HCT116 (cell line): ENCODE results near the gene ATP6V0D1. TPM values are rescaled to one million over a fixed set of nuclear protein-coding genes. Genes with fewer than 3 reads are reported as not detected.

ENCODE experiments used
- ATAC-seq: fragments of 200-7000 bp; cut with Tn5 transposase; 2 replicates; pipeline ENCODE4 v1.9.1; 2020; ENCODE audit warnings: mild to moderate bottlenecking, moderate library complexity
- BruUV-seq: library from RNA; stranded (reverse); fragments of 400-500 nt; replicated peaks from 2 replicates; lab custom pipeline; 2021; lab: Mats Ljungman, UMichigan
- CTCF ChIA-PET: fragments of 300-600 bp; sonication (Branson Sonifier 250); formaldehyde crosslinking; loops from one replicate; lab custom pipeline; 2021; ENCODE audit warnings: antibody characterized with exemption; lab: Charles Lee
- POLR2A ChIA-PET: fragments of 300-600, 350-600 bp; sonication (Branson Sonifier 250); formaldehyde crosslinking; loops from one replicate; lab custom pipeline; 2021; ENCODE audit warnings: antibody characterized with exemption; lab: Charles Lee
- RAD21 ChIA-PET, 2 experiments: fragments of 300-600 bp; sonication (Branson Sonifier 250); formaldehyde crosslinking; loops; one replicate each; lab custom pipeline; 2023; ENCODE audit warnings: low total read pairs in 2 of 2; ENCODE audit not compliant: uncharacterized antibody in 2 of 2, unreplicated experiment in 2 of 2, low non-redundant PET in 1 of 2; lab: Charles Lee
- DNase-seq: peaks from one replicate; pipeline ENCODE4 v3.0.0-alpha.2; 2010; ENCODE audit warnings: low read depth, low spot score
- H2AFZ ChIP-seq: fragments of 200-600 bp; shearing (Covaris generic), sonication (generic); 2 replicates; pipeline ENCODE4 v1.6.1; 2017; ENCODE audit warnings: low read depth, mixed run types, mixed read lengths, antibody characterized with exemption, low read length; ENCODE audit not compliant: poor library complexity, severe bottlenecking
- H3K27ac ChIP-seq: 2 replicates; pipeline ENCODE4 v1.5.1; 2012; ENCODE audit warnings: low read depth, low read length
- H3K27me3 ChIP-seq: fragments of 200-600 bp; sonication (generic); 2 replicates; pipeline ENCODE4 v1.6.1; 2016; ENCODE audit warnings: mixed run types, low read length, mixed read lengths; ENCODE audit not compliant: insufficient read depth
- H3K36me3 ChIP-seq, 2 experiments: fragments of 200-500 bp in 1 of 2; fragments of 200-600 bp in 1 of 2; sonication (Bioruptor generic) in 1 of 2; sonication (generic) in 1 of 2; 2 replicates each; pipeline versions ENCODE4 v1.5.1 to v1.6.1; 2014 to 2016; ENCODE audit warnings: low read length in 2 of 2, inconsistent platforms in 1 of 2, mixed read lengths in 1 of 2, mixed run types in 1 of 2; ENCODE audit not compliant: insufficient read depth in 2 of 2, control insufficient read depth in 1 of 2
- H3K4me1 ChIP-seq, 2 experiments: fragments of 200-600 bp in 1 of 2; sonication (generic) in 1 of 2; 2 replicates each; pipeline versions ENCODE4 v1.5.1 to v1.6.1; 2012 to 2017; ENCODE audit warnings: low read length in 2 of 2, inconsistent platforms in 1 of 2, mild to moderate bottlenecking in 1 of 2, mixed read lengths in 1 of 2, mixed run types in 1 of 2, moderate library complexity in 1 of 2; ENCODE audit not compliant: insufficient read depth in 2 of 2, control insufficient read depth in 1 of 2
- H3K4me2 ChIP-seq: fragments of 200-600 bp; sonication (generic); 2 replicates; pipeline ENCODE4 v1.6.1; 2017; ENCODE audit warnings: mixed run types, low read length, mixed read lengths
- H3K4me3 ChIP-seq, 2 experiments: fragments of 200-600 bp in 1 of 2; sonication (generic) in 1 of 2; replicated peaks in 1 of 2; 2 replicates each; pipeline ENCODE4 v1.5.1; 2011 to 2016; ENCODE audit warnings: low read length in 2 of 2, control low read depth in 1 of 2, low read depth in 1 of 2, mild to moderate bottlenecking in 1 of 2, mixed read lengths in 1 of 2, mixed run types in 1 of 2
- H3K79me2 ChIP-seq: fragments of 200-600 bp; sonication (generic); 2 replicates; pipeline ENCODE4 v1.6.1; 2017; ENCODE audit warnings: mild to moderate bottlenecking, mixed run types, low read length, moderate library complexity, mixed read lengths; ENCODE audit not compliant: insufficient read depth
- H3K9ac ChIP-seq: fragments of 200-600 bp; sonication (generic); 2 replicates; pipeline ENCODE4 v1.6.1; 2016; ENCODE audit warnings: low read length, mixed read lengths
- H3K9me2 ChIP-seq: fragments of 200-600 bp; sonication (generic), shearing (Covaris generic); 2 replicates; pipeline ENCODE4 v1.6.1; 2017; ENCODE audit warnings: mixed run types, mild to moderate bottlenecking, moderate library complexity; ENCODE audit not compliant: insufficient read depth
- H3K9me3 ChIP-seq, 2 experiments: fragments of 200-500 bp in 1 of 2; fragments of 200-600 bp in 1 of 2; sonication (Bioruptor generic) in 1 of 2; sonication (generic) in 1 of 2; 2 replicates each; pipeline ENCODE4 v1.6.1; 2014 to 2017; ENCODE audit warnings: low read length in 2 of 2, mixed read lengths in 2 of 2, inconsistent platforms in 1 of 2, low read depth in 1 of 2, mild to moderate bottlenecking in 1 of 2, mixed run types in 1 of 2, moderate library complexity in 1 of 2; ENCODE audit not compliant: control insufficient read depth in 1 of 2, insufficient read depth in 1 of 2
- H4K20me1 ChIP-seq: fragments of 200-600 bp; sonication (generic), shearing (Covaris generic); 2 replicates; pipeline ENCODE4 v1.6.1; 2017; ENCODE audit warnings: mixed run types, mild to moderate bottlenecking, moderate library complexity; ENCODE audit not compliant: insufficient read depth
- CBX3 ChIP-seq: IDR thresholded peaks from 2 replicates; pipeline ENCODE4 v1.6.1; 2012; ENCODE audit warnings: low read depth
- CEBPB ChIP-seq: IDR thresholded peaks from 2 replicates; pipeline ENCODE4 v1.6.1; 2012; ENCODE audit warnings: low read depth
- EGR1 ChIP-seq: IDR thresholded peaks from 2 replicates; pipeline ENCODE4 v1.6.1; 2012; ENCODE audit warnings: low read depth
- EZH2phosphoT487 ChIP-seq: fragments of 200-600 bp; IDR thresholded peaks from 2 replicates; pipeline ENCODE4 v1.6.1; 2018; ENCODE audit warnings: antibody characterized with exemption, borderline replicate concordance
- FOSL1 ChIP-seq: IDR thresholded peaks from 2 replicates; pipeline ENCODE4 v1.6.1; 2012; ENCODE audit warnings: low read depth
- JUND ChIP-seq: IDR thresholded peaks from 2 replicates; pipeline ENCODE4 v1.6.1; 2012
- POLR2AphosphoS5 ChIP-seq: IDR thresholded peaks from 2 replicates; pipeline ENCODE4 v1.6.1; 2011; ENCODE audit warnings: mild to moderate bottlenecking, low read depth, low read length, moderate library complexity
- RAD21 ChIP-seq: IDR thresholded peaks from 2 replicates; pipeline ENCODE4 v1.6.1; 2012; ENCODE audit warnings: low read depth, mild to moderate bottlenecking
- SIN3A ChIP-seq: IDR thresholded peaks from 2 replicates; pipeline ENCODE4 v1.6.1; 2012; ENCODE audit warnings: low read depth
- SRF ChIP-seq: IDR thresholded peaks from 2 replicates; pipeline ENCODE4 v1.6.1; 2012; ENCODE audit warnings: low read depth
- TCF7L2 ChIP-seq: IDR thresholded peaks from 2 replicates; pipeline ENCODE4 v1.7.0; 2011; ENCODE audit warnings: borderline replicate concordance, inconsistent platforms; ENCODE audit not compliant: insufficient read depth, insufficient read length; ENCODE audit errors: extremely low read depth
- ZFX ChIP-seq: fragments of 450-650 bp; IDR thresholded peaks from 2 replicates; pipeline ENCODE4 v1.6.1; 2017
- ZNF274 ChIP-seq: fragments of 200-500 bp; sonication (Bioruptor generic); IDR thresholded peaks from 2 replicates; pipeline ENCODE4 v1.6.1; 2014; ENCODE audit warnings: mild to moderate bottlenecking, low read depth, low read length, inconsistent platforms
- intact Hi-C: fragments of 100-400 bp; cut with micrococcal nuclease; formaldehyde crosslinking; loops from 2 replicates; pipeline ENCODE4 v1.10.0; 2022
- total RNA-seq: library from RNA; stranded (reverse); gene quantifications from one replicate; pipeline ENCODE4 v1.2.1, GENCODE V29; 2021; ENCODE audit not compliant: unreplicated experiment
- TF ChIP-seq, protein P1 (sequence below): IDR thresholded peaks from 2 replicates; pipeline ENCODE4 v1.6.1; 2012; ENCODE audit warnings: low read depth
- TF ChIP-seq, protein P2 (sequence below): IDR thresholded peaks from 2 replicates; pipeline ENCODE4 v1.6.1; 2012
- TF ChIP-seq, protein P3 (sequence below), 3 experiments: fragments of 200-600 bp in 1 of 3; sonication (generic) in 1 of 3; IDR thresholded peaks in 2 of 3; conservative IDR thresholded peaks in 1 of 3; 2 replicates each; pipeline ENCODE4 v1.5.1; 2012 to 2017; ENCODE audit warnings: low read depth in 2 of 3, low read length in 2 of 3, antibody characterized with exemption in 1 of 3, borderline replicate concordance in 1 of 3, control low read depth in 1 of 3, mild to moderate bottlenecking in 1 of 3, mixed read lengths in 1 of 3, mixed run types in 1 of 3, moderate library complexity in 1 of 3; ENCODE audit not compliant: insufficient read depth in 1 of 3
- TF ChIP-seq, protein P4 (sequence below): IDR thresholded peaks from 2 replicates; pipeline ENCODE4 v1.6.1; 2012
- TF ChIP-seq, protein P5 (sequence below): IDR thresholded peaks from 2 replicates; pipeline ENCODE4 v1.6.1; 2011; ENCODE audit warnings: mild to moderate bottlenecking, low read length, moderate library complexity; ENCODE audit not compliant: insufficient replicate concordance; ENCODE audit errors: extremely low read depth

Gene ATP6V0D1
- total RNA-seq, 1 experiment from 2014 or later: 36.6 TPM

DNA sequence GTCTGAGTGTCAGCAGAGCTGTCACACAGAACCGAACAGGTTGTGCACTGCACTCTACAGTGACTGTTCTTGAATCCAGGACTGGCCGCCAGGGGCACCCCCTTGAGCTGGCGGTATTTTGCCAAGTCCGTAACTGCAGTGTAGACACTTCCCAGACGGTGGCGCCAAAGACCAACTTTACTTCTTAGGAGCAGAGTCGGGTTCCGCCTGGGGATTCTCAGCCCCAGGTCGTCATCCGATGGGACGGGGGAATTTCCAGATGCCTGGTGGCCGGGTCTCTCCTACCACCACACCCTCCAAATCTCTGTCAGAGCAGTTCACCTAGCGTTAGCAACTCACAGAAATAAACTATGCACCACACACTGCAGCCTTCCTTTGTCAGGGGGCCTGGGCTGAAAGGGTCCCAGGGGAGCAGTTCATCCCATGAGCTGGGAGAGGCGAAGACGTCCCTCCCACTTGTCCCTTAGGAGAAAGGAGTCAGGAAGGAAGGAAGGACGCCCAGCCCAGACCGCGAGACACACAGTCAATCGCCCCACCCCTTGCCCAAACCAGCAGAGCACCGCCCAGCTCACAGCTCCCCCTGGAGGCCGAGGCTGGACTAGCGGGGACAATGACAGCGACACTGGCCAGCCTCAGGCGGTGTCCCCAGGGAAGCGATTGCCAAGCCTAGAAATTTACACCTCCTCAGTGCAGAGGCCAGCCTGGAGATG is 40.3 kb upstream of the ATP6V0D1 start:
- Histone ChIP-seq H2AFZ (peak overlapping the region; percentile 98), H3K9me2 (no peaks in the 10 kb centered on the region), H3K9ac (peak overlapping the region; percentile 62), H3K4me2 (peak overlapping the region; percentile 95), H3K27me3 (no peaks in the 10 kb centered on the region), H4K20me1 (no peaks in the 10 kb centered on the region), H3K9me3 (no peaks in the 10 kb centered on the region), H3K79me2 (no peaks in the 10 kb centered on the region), H3K27ac (peak overlapping the region; percentile 64), H3K4me3 (peak overlapping the region; percentile 32 to 60), H3K36me3 (no peaks in the 10 kb centered on the region), H3K4me1 (peaks cover 0 to 29% of the 10 kb centered on the region in 2 experiments; a peak in 2 of 4 replicates)
- ChIA-PET POLR2A (interaction anchor here (1.3 to 1.4 kb wide), 2 partner anchors 41 to 139 kb away, joined by 4 to 5 read pairs; partner anchors contain the start of gene ACD), RAD21 (interaction anchor here (0.6 to 1.1 kb wide), 6 partner anchors 27 to 811 kb away, joined by 3 to 9 read pairs (median 3); partner anchors contain the start of genes DDX28 (in 1 of the 2) and DUS2 (in 1 of the 2)), CTCF (interaction anchor here (0.6 to 2.5 kb wide), 57 partner anchors 10 to 696 kb away, joined by 3 to 37 read pairs (median 5); partner anchors contain the start of genes ACD, ATP6V0D1, C16orf86 and CARMIL2)
- peak; percentile 91 for ATAC-seq
- no TSS peak for BruUV-seq
- DNase-seq: peak; percentile 93
- intact Hi-C loops: loop anchor here (1.0 to 10.0 kb wide), 6 partner anchors 41 to 714 kb away; partner anchors contain the start of genes CTCF, CTRL, ESRP2 and PSMB10
- TF ChIP-seq EGR1: no peak
- TF ChIP-seq, protein P1, sequence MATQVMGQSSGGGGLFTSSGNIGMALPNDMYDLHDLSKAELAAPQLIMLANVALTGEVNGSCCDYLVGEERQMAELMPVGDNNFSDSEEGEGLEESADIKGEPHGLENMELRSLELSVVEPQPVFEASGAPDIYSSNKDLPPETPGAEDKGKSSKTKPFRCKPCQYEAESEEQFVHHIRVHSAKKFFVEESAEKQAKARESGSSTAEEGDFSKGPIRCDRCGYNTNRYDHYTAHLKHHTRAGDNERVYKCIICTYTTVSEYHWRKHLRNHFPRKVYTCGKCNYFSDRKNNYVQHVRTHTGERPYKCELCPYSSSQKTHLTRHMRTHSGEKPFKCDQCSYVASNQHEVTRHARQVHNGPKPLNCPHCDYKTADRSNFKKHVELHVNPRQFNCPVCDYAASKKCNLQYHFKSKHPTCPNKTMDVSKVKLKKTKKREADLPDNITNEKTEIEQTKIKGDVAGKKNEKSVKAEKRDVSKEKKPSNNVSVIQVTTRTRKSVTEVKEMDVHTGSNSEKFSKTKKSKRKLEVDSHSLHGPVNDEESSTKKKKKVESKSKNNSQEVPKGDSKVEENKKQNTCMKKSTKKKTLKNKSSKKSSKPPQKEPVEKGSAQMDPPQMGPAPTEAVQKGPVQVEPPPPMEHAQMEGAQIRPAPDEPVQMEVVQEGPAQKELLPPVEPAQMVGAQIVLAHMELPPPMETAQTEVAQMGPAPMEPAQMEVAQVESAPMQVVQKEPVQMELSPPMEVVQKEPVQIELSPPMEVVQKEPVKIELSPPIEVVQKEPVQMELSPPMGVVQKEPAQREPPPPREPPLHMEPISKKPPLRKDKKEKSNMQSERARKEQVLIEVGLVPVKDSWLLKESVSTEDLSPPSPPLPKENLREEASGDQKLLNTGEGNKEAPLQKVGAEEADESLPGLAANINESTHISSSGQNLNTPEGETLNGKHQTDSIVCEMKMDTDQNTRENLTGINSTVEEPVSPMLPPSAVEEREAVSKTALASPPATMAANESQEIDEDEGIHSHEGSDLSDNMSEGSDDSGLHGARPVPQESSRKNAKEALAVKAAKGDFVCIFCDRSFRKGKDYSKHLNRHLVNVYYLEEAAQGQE: no peak
- TF ChIP-seq, protein P2, sequence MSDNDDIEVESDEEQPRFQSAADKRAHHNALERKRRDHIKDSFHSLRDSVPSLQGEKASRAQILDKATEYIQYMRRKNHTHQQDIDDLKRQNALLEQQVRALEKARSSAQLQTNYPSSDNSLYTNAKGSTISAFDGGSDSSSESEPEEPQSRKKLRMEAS: peak; percentile 26; the same call in 1 of the 2 replicates
- peak; percentile 95 for TF ChIP-seq RAD21
- no peak for TF ChIP-seq FOSL1
- TF ChIP-seq SRF: no peak; the same call in 1 of the 2 replicates
- no peak for TF ChIP-seq SIN3A
- TF ChIP-seq TCF7L2: no peak
- TF ChIP-seq, protein P3, sequence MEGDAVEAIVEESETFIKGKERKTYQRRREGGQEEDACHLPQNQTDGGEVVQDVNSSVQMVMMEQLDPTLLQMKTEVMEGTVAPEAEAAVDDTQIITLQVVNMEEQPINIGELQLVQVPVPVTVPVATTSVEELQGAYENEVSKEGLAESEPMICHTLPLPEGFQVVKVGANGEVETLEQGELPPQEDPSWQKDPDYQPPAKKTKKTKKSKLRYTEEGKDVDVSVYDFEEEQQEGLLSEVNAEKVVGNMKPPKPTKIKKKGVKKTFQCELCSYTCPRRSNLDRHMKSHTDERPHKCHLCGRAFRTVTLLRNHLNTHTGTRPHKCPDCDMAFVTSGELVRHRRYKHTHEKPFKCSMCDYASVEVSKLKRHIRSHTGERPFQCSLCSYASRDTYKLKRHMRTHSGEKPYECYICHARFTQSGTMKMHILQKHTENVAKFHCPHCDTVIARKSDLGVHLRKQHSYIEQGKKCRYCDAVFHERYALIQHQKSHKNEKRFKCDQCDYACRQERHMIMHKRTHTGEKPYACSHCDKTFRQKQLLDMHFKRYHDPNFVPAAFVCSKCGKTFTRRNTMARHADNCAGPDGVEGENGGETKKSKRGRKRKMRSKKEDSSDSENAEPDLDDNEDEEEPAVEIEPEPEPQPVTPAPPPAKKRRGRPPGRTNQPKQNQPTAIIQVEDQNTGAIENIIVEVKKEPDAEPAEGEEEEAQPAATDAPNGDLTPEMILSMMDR (IDR thresholded peaks at IDR 0.05 in 2 of 3, conservative IDR thresholded peaks at IDR 0.05 in 1 of 3; ENCODE audit: borderline replicate concordance in 1 of 3, insufficient read depth in 1 of 3, low read depth in 2 of 3, low read length in 2 of 3): peak; percentile 84 to 99 (median 99)
- no peak for TF ChIP-seq ZFX
- TF ChIP-seq, protein P4, sequence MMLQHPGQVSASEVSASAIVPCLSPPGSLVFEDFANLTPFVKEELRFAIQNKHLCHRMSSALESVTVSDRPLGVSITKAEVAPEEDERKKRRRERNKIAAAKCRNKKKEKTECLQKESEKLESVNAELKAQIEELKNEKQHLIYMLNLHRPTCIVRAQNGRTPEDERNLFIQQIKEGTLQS: no peak
- no peak for TF ChIP-seq ZNF274
- TF ChIP-seq CBX3: 0 out of 2 replicates have a peak, but pooled peaks have one; percentile 72
- peak; percentile 62 for TF ChIP-seq POLR2AphosphoS5
- TF ChIP-seq CEBPB: no peak
- TF ChIP-seq JUND: no peak
- TF ChIP-seq EZH2phosphoT487: no peak
- TF ChIP-seq, protein P5, sequence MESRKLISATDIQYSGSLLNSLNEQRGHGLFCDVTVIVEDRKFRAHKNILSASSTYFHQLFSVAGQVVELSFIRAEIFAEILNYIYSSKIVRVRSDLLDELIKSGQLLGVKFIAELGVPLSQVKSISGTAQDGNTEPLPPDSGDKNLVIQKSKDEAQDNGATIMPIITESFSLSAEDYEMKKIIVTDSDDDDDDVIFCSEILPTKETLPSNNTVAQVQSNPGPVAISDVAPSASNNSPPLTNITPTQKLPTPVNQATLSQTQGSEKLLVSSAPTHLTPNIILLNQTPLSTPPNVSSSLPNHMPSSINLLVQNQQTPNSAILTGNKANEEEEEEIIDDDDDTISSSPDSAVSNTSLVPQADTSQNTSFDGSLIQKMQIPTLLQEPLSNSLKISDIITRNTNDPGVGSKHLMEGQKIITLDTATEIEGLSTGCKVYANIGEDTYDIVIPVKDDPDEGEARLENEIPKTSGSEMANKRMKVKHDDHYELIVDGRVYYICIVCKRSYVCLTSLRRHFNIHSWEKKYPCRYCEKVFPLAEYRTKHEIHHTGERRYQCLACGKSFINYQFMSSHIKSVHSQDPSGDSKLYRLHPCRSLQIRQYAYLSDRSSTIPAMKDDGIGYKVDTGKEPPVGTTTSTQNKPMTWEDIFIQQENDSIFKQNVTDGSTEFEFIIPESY: no peak
